Thoracic aorta (tissue), 2 donors: ENCODE measurements around the gene OR2A2. TPM values are rescaled to one million over a fixed set of nuclear protein-coding genes. Genes with fewer than 3 reads are reported as not detected.

Experiments used
- ATAC-seq: fragments of 150-250 bp; one replicate; pipeline ENCODE4 v1.8.0; 2017; ENCODE audit warnings: low read depth; ENCODE audit not compliant: insufficient number of reproducible peaks, low FRiP score
- DNase-seq: peaks from one replicate; pipeline ENCODE4 v3.0.0-alpha.2; 2020; ENCODE audit warnings: low spot score
- H3K27ac ChIP-seq, 2 donors: fragments of 200-600 bp; sonication (generic); 1 replicate in 1 of 2; 2 replicates in 1 of 2; pipeline ENCODE4 v1.5.1; 2016; ENCODE audit warnings: mild to moderate bottlenecking in 2 of 2, moderate library complexity in 2 of 2
- H3K27me3 ChIP-seq: fragments of 200-600 bp; sonication (generic); replicated peaks from 2 replicates; pipeline ENCODE4 v1.6.0; 2016; ENCODE audit warnings: mild to moderate bottlenecking; ENCODE audit not compliant: insufficient read depth
- H3K36me3 ChIP-seq: fragments of 200-600 bp; sonication (generic); one replicate; pipeline ENCODE4 v1.5.1; 2016
- H3K4me1 ChIP-seq, 2 donors: fragments of 200-600 bp; sonication (generic); 1 replicate in 1 of 2; 2 replicates in 1 of 2; pipeline versions ENCODE4 v1.5.1 to v1.6.0; 2016; ENCODE audit warnings: low read depth in 2 of 2, mild to moderate bottlenecking in 1 of 2; ENCODE audit not compliant: control insufficient read depth in 1 of 2
- H3K4me3 ChIP-seq: fragments of 200-600 bp; sonication (generic); 2 replicates; pipeline ENCODE4 v1.5.1; 2016; ENCODE audit warnings: mild to moderate bottlenecking
- H3K9me3 ChIP-seq: fragments of 200-600 bp; sonication (generic); 2 replicates; pipeline ENCODE4 v1.5.1; 2016
- CTCF ChIP-seq: fragments of 200-600 bp; sonication (generic); IDR thresholded peaks from one replicate; pipeline ENCODE4 v1.5.1; 2019; ENCODE audit warnings: antibody characterized with exemption
- total RNA-seq, 2 donors: library from RNA; depleted of rRNA; stranded (reverse); fragments of >200 nt; gene quantifications; one replicate each; pipeline versions ENCODE4 v1.1.0 to v1.2.3, GENCODE V29; 2016

OR2A2 gene
- total RNA-seq, 2 donors from 2014 or later: not detected

- Histone ChIP-seq H3K27me3 (no peaks in the 10 kb centered on the region), H3K27ac (no peak overlapping the region), H3K4me3 (no peak overlapping the region), H3K36me3 (no peaks in the 10 kb centered on the region), H3K9me3 (peaks cover 12% of the 10 kb centered on the region), H3K4me1 (no peaks in the 10 kb centered on the region)
- no peak for DNase-seq
- no peak for TF ChIP-seq CTCF
- no peak for ATAC-seq
Observed at GRCh38 chr7:144144426-144144825, 35.0 kb downstream of the OR2A2 start.

- Histone ChIP-seq H3K9me3 (peaks cover 12% of the 10 kb centered on the region), H3K27ac (no peak overlapping the region), H3K36me3 (no peaks in the 10 kb centered on the region), H3K27me3 (no peaks in the 10 kb centered on the region), H3K4me1 (no peaks in the 10 kb centered on the region), H3K4me3 (no peak overlapping the region)
- DNase-seq (no peak), ATAC-seq (no peak)
- TF ChIP-seq CTCF: no peak
Observed at GRCh38 chr7:144148224-144148827, 38.9 kb downstream of the OR2A2 start.

- Histone ChIP-seq H3K9me3 (no peaks in the 10 kb centered on the region), H3K27ac (no peak overlapping the region), H3K4me1 (no peaks in the 10 kb centered on the region), H3K4me3 (no peak overlapping the region), H3K27me3 (no peaks in the 10 kb centered on the region), H3K36me3 (no peaks in the 10 kb centered on the region)
- no peak for TF ChIP-seq CTCF
- ATAC-seq (no peak), DNase-seq (no peak)
Observed at GRCh38 chr7:144158861-144159260, 49.5 kb downstream of the OR2A2 start.

Other genes starting within 250 kb of the OR2A2 start
- gene TCAF1, start 207.4 kb upstream of the OR2A2 start, total RNA-seq: 10 to 100 TPM; 28.4 to 28.6 TPM
- not detected for gene OR2F2, start 174.3 kb upstream of the OR2A2 start, total RNA-seq
- gene OR2F1, start 154.7 kb upstream of the OR2A2 start, total RNA-seq: not detected
- not detected for gene OR6B1, start 109.3 kb upstream of the OR2A2 start, total RNA-seq
- not detected for gene OR2A5, start 60.6 kb upstream of the OR2A2 start, total RNA-seq
- not detected for gene OR2A25, start 39.8 kb upstream of the OR2A2 start, total RNA-seq
- gene OR2A12, start 23.3 kb upstream of the OR2A2 start, total RNA-seq: not detected
- gene OR2A14, start 13.6 kb downstream of the OR2A2 start, total RNA-seq: not detected
- 1 to 10 TPM; 1.6 to 5.8 TPM for gene CTAGE4, start 73.9 kb downstream of the OR2A2 start, total RNA-seq
- gene ARHGEF35, start 86.2 kb downstream of the OR2A2 start, total RNA-seq: 1 to 10 TPM; 1.1 to 3.2 TPM
- gene OR2A42, start 130.0 kb downstream of the OR2A2 start, total RNA-seq: under 1 TPM in 1 of 2 donors, not detected in 1; 0.49 TPM
- gene OR2A7, start 155.2 kb downstream of the OR2A2 start, total RNA-seq: 1 to 10 TPM in 1 of 2 donors, under 1 TPM in 1; 0.95 to 2.0 TPM
- gene CTAGE8, start 159.7 kb downstream of the OR2A2 start, total RNA-seq: 1 to 10 TPM in 1 of 2 donors, not detected in 1; 2.1 TPM
- gene OR2A1, start 202.8 kb downstream of the OR2A2 start, total RNA-seq: under 1 TPM in 1 of 2 donors, not detected in 1; 0.14 TPM
- gene ARHGEF5, start 245.8 kb downstream of the OR2A2 start, total RNA-seq: 10 to 100 TPM in 1 of 2 donors, 1 to 10 TPM in 1; 6.8 to 10.4 TPM